ENCODE results near the gene RFFL. TPM values are rescaled to one million over a fixed set of nuclear protein-coding genes. Genes with fewer than 3 reads are reported as not detected.

The RFFL gene
- total RNA-seq, 1 experiment from 2014 or later, result 30.3 TPM

DNA sequence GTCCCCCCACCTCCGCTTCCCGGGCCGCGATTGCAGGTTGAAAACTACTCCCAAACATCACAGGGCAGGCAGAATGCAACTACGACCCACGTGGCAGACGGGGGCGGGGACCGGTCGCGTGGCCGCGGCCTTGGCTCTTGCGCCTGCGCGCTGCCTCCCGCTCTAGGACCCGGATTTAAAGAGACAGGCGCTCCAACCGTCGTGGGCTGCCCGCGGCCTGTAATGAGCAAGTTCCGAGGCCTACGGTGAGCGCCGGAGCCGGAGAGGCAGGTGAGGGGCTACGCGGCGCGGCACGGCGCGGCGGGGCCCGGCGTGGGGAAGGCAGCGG, 83.2 kb downstream of the RFFL start, which contains the start of gene LIG3 (continued):
- TF ChIP-seq PREB (CRISPR knock-in tag; IDR thresholded peaks at IDR 0.05; ENCODE audit: borderline replicate concordance) (no peak), CTCF (IDR thresholded peaks at IDR 0.05) (no peak), MYBL2 (CRISPR knock-in tag; IDR thresholded peaks at IDR 0.05) (peak; percentile 72), ZNF416 (CRISPR knock-in tag; IDR thresholded peaks at IDR 0.05) (no peak), MLX (CRISPR knock-in tag; IDR thresholded peaks at IDR 0.05) (no peak), ZNF423 (CRISPR knock-in tag; IDR thresholded peaks at IDR 0.05) (no peak), ZNF138 (CRISPR knock-in tag; conservative IDR thresholded peaks at IDR 0.05) (no peak), TCF7 (CRISPR knock-in tag; IDR thresholded peaks at IDR 0.05; ENCODE audit: low read depth) (no peak), ZNF219 (CRISPR knock-in tag; IDR thresholded peaks at IDR 0.05; ENCODE audit: borderline replicate concordance) (no peak), ZNF121 (CRISPR knock-in tag; IDR thresholded peaks at IDR 0.05) (no peak), EMX1 (CRISPR knock-in tag; IDR thresholded peaks at IDR 0.05) (no peak), HMGXB4 (CRISPR knock-in tag; IDR thresholded peaks at IDR 0.05) (0 out of 2 replicates have a peak, but pooled peaks have one; percentile 16), USF2 (CRISPR knock-in tag; IDR thresholded peaks at IDR 0.05) (peak; percentile 91), CBFB (CRISPR knock-in tag; IDR thresholded peaks at IDR 0.05; ENCODE audit: low read depth) (no peak), ZNF232 (CRISPR knock-in tag; IDR thresholded peaks at IDR 0.05) (peak; percentile 78; the same call in 1 of the 2 replicates)
- TF ChIP-seq, protein P1, sequence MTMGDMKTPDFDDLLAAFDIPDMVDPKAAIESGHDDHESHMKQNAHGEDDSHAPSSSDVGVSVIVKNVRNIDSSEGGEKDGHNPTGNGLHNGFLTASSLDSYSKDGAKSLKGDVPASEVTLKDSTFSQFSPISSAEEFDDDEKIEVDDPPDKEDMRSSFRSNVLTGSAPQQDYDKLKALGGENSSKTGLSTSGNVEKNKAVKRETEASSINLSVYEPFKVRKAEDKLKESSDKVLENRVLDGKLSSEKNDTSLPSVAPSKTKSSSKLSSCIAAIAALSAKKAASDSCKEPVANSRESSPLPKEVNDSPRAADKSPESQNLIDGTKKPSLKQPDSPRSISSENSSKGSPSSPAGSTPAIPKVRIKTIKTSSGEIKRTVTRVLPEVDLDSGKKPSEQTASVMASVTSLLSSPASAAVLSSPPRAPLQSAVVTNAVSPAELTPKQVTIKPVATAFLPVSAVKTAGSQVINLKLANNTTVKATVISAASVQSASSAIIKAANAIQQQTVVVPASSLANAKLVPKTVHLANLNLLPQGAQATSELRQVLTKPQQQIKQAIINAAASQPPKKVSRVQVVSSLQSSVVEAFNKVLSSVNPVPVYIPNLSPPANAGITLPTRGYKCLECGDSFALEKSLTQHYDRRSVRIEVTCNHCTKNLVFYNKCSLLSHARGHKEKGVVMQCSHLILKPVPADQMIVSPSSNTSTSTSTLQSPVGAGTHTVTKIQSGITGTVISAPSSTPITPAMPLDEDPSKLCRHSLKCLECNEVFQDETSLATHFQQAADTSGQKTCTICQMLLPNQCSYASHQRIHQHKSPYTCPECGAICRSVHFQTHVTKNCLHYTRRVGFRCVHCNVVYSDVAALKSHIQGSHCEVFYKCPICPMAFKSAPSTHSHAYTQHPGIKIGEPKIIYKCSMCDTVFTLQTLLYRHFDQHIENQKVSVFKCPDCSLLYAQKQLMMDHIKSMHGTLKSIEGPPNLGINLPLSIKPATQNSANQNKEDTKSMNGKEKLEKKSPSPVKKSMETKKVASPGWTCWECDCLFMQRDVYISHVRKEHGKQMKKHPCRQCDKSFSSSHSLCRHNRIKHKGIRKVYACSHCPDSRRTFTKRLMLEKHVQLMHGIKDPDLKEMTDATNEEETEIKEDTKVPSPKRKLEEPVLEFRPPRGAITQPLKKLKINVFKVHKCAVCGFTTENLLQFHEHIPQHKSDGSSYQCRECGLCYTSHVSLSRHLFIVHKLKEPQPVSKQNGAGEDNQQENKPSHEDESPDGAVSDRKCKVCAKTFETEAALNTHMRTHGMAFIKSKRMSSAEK (CRISPR knock-in tag; IDR thresholded peaks at IDR 0.05; ENCODE audit: borderline replicate concordance), result no peak
- TF ChIP-seq, protein P2, sequence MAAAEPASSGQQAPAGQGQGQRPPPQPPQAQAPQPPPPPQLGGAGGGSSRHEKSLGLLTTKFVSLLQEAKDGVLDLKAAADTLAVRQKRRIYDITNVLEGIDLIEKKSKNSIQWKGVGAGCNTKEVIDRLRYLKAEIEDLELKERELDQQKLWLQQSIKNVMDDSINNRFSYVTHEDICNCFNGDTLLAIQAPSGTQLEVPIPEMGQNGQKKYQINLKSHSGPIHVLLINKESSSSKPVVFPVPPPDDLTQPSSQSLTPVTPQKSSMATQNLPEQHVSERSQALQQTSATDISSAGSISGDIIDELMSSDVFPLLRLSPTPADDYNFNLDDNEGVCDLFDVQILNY (CRISPR knock-in tag; IDR thresholded peaks at IDR 0.05), result peak; percentile 55; the same call in 1 of the 2 replicates
- TF ChIP-seq, protein P3, sequence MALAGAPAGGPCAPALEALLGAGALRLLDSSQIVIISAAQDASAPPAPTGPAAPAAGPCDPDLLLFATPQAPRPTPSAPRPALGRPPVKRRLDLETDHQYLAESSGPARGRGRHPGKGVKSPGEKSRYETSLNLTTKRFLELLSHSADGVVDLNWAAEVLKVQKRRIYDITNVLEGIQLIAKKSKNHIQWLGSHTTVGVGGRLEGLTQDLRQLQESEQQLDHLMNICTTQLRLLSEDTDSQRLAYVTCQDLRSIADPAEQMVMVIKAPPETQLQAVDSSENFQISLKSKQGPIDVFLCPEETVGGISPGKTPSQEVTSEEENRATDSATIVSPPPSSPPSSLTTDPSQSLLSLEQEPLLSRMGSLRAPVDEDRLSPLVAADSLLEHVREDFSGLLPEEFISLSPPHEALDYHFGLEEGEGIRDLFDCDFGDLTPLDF (CRISPR knock-in tag; IDR thresholded peaks at IDR 0.05), result peak; percentile 73; the same call in 1 of the 2 replicates

Data from WTC11 (cell line).